ENCODE measurements around the gene B3GALT5. TPM values are rescaled to one million over a fixed set of nuclear protein-coding genes. Genes with fewer than 3 reads are reported as not detected.

The B3GALT5 gene
- total RNA-seq, 4 donors from 2014 or later = under 0.01 TPM; not detected in 3

DNA sequence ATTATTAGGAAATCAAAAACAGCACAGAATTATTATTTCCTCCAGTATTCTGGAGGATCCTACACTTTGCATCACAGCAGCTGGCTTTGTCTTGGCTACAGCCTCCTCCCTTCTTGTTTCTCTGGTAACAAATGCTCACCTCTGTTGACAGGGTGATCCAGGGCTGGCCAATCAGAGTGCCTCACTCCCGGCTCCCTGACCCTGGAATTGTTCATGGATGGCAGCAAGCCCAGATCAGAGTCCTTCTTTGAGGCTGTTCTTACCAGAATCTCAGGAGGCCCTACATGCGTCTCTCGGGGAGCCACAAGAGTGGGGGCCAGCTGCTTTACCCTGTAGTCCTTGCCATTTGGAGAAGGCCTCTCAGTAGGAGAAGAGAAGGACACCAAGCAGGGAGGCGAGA lies 83.9 kb downstream of the B3GALT5 start:
- no peak for TF ChIP-seq CTCF (IDR thresholded peaks at IDR 0.05; ENCODE audit: low read depth)

GRCh38 chr21:39700318-39700717 lies 87.6 kb downstream of the B3GALT5 start:
- TF ChIP-seq CTCF (IDR thresholded peaks at IDR 0.05; ENCODE audit: low read depth) = no peak

DNA sequence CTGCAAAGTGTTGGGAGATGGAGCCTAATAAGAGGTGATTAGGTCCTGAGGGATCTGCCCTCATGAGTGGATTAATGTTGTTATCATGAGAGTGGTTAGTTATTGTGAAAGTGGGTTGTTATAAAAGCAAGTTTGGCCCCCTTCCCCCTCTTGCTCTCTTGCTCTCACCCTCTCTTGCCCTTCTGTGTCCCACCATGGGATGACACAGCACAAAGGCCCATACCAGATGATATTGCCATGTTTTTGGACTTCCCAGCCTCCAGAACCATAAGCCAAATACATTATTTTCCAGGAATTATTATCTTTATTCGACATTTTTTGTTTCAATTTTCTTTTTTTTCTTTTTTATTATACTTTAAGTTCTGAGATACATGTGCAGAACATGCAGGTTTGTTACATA lies 90.8 kb downstream of the B3GALT5 start:
- TF ChIP-seq CTCF (IDR thresholded peaks at IDR 0.05; ENCODE audit: low read depth) = no peak

- no peak for TF ChIP-seq CTCF (IDR thresholded peaks at IDR 0.05; ENCODE audit: low read depth)
Measured at GRCh38 chr21:39705849-39706248, 93.1 kb downstream of the B3GALT5 start.

DNA sequence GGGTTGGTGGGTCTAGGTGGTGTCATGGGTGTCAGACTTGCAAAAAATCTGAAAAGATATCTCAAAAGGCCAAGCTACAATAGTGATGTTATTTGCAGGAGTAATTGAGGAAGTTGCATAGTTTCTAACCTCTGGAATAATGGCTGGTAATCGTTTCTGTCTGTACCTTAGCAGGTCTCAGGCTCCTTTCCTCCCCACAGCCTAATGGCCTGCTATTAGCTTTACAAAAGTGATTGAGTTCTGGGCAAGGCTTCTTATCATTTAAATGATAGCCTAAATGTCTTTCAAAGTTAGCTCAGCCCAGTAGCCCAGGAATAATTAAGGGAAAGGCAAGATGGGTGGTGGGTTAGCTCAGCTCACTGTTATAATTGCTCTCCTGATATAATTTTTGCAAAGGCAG lies 94.6 kb downstream of the B3GALT5 start:
- TF ChIP-seq CTCF (IDR thresholded peaks at IDR 0.05; ENCODE audit: low read depth) = no peak

DNA sequence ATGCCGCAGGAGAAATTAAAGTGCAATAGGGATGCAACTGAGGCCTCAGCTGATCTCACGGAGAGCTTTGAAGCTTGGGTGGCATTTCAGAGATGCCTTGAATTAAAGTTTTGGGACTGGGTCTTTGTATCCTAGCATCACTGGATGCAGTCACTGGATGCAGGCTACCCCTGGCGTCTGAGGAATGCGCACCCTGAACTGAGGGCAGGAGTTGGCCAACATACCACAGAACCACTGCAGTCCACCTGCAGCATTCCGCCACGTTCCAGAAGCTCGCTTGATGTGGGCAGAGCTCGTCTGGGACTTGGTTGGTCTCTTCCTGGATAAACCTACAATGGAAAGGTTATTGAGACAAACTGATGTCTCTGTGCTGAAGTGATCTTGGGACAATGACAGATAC lies 98.1 kb downstream of the B3GALT5 start:
- no peak for TF ChIP-seq CTCF (IDR thresholded peaks at IDR 0.05; ENCODE audit: low read depth)

- no peak for TF ChIP-seq CTCF (IDR thresholded peaks at IDR 0.05; ENCODE audit: low read depth)
Measured at GRCh38 chr21:39712273-39712672, 99.5 kb downstream of the B3GALT5 start.
